GM08714 (cell line): ENCODE measurements around the gene KCNF1.

Source experiments
- H3K4me3 ChIP-seq: fragments of 200-500 bp; sonication (Bioruptor generic); 2 replicates; pipeline ENCODE4 v1.5.1; 2014; ENCODE audit warnings: mild to moderate bottlenecking, low read length, inconsistent platforms
- ZNF274 ChIP-seq: IDR thresholded peaks from 2 replicates; pipeline ENCODE4 v1.6.1; 2012; ENCODE audit warnings: mild to moderate bottlenecking, low read depth, low read length

KCNF1 gene

GRCh38 chr2:10887476-10887875 lies 24.3 kb upstream of the KCNF1 start:
- TF ChIP-seq ZNF274 = no peak

GRCh38 chr2:10889651-10890215 lies 22.0 kb upstream of the KCNF1 start:
- no peak overlapping the region for H3K4me3 ChIP-seq
- TF ChIP-seq ZNF274 = no peak

More at GRCh38 chr2:10887476-10887875, 24.3 kb upstream of the KCNF1 start:
- H3K4me3 ChIP-seq = no peak overlapping the region

GRCh38 chr2:10890706-10891270 lies 20.9 kb upstream of the KCNF1 start:
- no peak overlapping the region for H3K4me3 ChIP-seq
- no peak for TF ChIP-seq ZNF274

GRCh38 chr2:10891390-10891789 lies 20.3 kb upstream of the KCNF1 start:
- H3K4me3 ChIP-seq = no peak overlapping the region
- no peak for TF ChIP-seq ZNF274

GRCh38 chr2:10891848-10892247 lies 19.9 kb upstream of the KCNF1 start:
- H3K4me3 ChIP-seq = no peak overlapping the region
- no peak for TF ChIP-seq ZNF274

- TF ChIP-seq ZNF274 = no peak
- H3K4me3 ChIP-seq = no peak overlapping the region
Observed at GRCh38 chr2:10892316-10892715, 19.4 kb upstream of the KCNF1 start.

- TF ChIP-seq ZNF274 = no peak
Observed at GRCh38 chr2:10892796-10893350, 18.9 kb upstream of the KCNF1 start.

GRCh38 chr2:10894264-10894935 lies 17.3 kb upstream of the KCNF1 start:
- no peak overlapping the region for H3K4me3 ChIP-seq
- TF ChIP-seq ZNF274 = no peak

More at GRCh38 chr2:10892796-10893350, 18.9 kb upstream of the KCNF1 start:
- H3K4me3 ChIP-seq = no peak overlapping the region

- TF ChIP-seq ZNF274 = no peak
Observed at GRCh38 chr2:10895231-10895630, 16.5 kb upstream of the KCNF1 start.

GRCh38 chr2:10897956-10898355 lies 13.8 kb upstream of the KCNF1 start:
- no peak overlapping the region for H3K4me3 ChIP-seq
- TF ChIP-seq ZNF274 = no peak

More at GRCh38 chr2:10895231-10895630, 16.5 kb upstream of the KCNF1 start:
- H3K4me3 ChIP-seq = no peak overlapping the region

- TF ChIP-seq ZNF274 = no peak
- no peak overlapping the region for H3K4me3 ChIP-seq
Observed at GRCh38 chr2:10900216-10901109, 11.3 kb upstream of the KCNF1 start.

GRCh38 chr2:10901160-10901939 lies 10.4 kb upstream of the KCNF1 start:
- H3K4me3 ChIP-seq = no peak overlapping the region
- no peak for TF ChIP-seq ZNF274

- no peak for TF ChIP-seq ZNF274
- no peak overlapping the region for H3K4me3 ChIP-seq
Observed at GRCh38 chr2:10903861-10904210, 7.9 kb upstream of the KCNF1 start.
